Nucleus accumbens (tissue), 56 donors: Measurements from ENCODE around the gene MAGI2.

Experiments
- DNase-seq, 56 donors: peaks; one replicate each; lab custom pipeline; 2025; lab: John Stamatoyannopoulos, UW

Gene MAGI2

DNA sequence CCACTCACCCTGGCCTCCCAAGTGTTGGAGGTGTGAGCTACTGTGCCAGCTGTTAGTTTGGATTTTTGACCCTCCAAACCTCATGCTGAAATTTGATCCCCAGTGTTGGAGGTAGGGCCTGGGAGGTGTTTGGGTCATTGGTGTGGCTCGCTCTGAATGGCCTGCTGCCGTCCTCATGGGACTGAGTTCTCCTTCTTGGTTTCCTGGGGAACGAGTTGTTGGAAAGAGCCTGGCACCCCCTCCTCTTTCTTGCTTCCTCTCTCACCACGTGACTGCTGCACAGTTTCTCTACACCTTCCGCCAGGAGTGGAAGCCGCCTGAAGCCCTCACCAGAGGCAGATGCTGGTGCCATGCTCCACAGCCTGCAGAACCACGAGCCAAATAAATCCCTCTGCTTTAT lies 1401.4 kb downstream of the MAGI2 start:
- no peak for DNase-seq

- DNase-seq, result no peak
These were observed 1405.7 kb downstream of the MAGI2 start for GRCh38 chr7:78047800-78048199.

DNA sequence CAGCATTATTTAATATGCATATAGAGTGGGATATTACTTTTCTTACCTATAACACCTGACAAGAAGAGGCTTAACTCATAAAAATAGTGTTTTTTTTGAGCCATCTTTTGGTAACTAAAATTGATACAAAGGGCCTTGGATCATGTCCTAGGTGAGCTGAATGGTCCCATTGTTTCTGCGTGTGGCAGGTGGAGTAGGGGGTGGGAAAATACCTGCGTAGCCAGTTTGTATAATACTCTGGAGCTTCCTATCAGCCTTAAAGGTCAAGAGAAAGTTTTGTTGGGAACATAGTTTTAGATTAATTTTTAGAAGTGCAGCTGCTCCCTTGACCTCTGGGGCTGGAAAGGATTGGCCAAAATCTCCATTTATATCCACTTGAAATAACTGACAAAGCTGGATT lies 1410.3 kb downstream of the MAGI2 start:
- DNase-seq, result no peak

DNA sequence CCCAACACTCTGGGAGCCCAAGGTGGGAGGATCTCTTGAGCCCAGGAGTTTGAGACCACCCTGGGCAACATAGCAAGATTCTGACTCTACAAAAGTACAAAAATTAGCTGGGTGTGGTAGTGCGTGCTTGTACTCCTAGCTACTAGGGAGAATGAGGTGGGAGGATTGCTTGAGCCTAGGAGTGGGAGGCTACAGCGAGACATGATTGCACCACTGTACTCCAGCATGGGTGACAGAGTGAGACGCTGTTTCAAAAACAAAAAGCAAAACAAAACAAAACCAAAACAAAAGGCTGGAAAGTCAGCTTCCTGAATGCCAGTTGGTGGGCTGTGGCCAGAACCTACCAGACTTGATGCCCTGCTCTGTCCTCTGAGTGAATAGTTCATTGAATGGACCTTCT lies 1412.0 kb downstream of the MAGI2 start:
- peak in 8 of 56 donors; percentile 6 to 47 (median 22) for DNase-seq

DNA sequence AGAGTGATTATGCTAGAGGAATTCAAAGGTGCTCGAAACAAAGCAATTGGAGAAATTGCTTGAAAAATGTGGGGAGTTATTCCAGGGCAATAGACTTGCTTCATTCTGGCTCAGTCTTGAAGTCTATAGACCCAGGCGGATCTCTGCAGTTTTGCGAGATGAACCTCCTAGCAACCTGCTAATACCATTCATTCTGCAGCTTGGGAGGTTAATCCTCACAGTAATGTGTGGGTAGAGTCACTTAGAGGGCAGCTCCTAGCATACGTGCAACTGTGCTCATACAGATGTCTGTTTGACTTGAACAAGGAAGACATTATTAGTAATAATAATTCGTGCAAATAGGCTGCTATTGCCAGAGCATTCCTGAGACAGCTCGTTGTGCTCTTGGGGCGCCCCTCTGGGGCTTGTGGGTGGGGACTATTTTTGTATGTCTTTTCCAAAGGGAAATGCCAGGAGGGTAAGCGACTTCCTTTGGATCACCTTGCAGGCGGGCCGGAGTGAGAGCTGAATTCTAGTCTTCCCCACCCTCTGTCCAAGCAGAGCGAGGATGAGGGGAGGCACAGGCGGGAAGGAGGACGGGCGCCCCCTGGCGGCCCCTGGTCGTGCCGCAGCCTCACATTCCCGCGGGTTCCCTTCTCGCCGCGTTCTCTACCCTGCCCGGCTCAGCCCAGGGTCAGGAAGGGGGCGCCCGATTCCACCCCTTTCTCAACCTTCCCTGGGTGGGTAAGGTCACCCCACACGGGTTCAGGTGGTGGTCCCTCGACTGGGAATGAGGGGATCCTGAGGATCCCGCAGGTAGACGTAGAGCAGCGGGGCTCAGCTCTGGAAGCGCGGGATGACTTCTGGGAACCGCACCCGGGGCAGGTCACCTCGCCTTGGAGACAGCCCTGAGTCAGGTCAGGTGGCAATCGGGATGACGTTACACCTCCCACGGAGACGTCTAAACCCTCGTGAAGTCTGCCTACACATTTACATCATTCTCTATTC lies 1413.4 kb downstream of the MAGI2 start:
- DNase-seq, result peak in 24 of 56 donors; percentile 11 to 78 (median 45)

- DNase-seq, result no peak
These were observed 1414.9 kb downstream of the MAGI2 start for GRCh38 chr7:78038465-78039080.

DNA sequence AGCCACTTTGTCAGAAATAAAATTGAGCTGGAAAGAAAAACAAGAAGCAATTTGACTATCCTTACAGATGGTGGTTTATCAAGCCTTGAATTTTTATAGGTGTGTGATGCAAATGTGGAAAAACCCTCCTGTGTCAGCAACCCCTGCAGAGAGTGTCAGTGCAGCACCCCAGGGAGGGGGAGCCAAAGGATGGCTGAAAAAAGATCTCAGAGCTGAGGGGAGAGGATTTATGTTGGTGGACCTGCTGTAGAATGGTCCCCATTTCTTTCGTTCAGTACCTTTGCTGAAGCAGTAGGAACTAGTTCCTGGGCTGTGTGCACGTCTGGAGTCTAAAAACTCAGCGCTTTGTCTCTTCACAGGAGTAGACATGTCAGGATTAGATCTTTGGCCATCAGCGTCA lies 1415.9 kb downstream of the MAGI2 start:
- no peak for DNase-seq

DNA sequence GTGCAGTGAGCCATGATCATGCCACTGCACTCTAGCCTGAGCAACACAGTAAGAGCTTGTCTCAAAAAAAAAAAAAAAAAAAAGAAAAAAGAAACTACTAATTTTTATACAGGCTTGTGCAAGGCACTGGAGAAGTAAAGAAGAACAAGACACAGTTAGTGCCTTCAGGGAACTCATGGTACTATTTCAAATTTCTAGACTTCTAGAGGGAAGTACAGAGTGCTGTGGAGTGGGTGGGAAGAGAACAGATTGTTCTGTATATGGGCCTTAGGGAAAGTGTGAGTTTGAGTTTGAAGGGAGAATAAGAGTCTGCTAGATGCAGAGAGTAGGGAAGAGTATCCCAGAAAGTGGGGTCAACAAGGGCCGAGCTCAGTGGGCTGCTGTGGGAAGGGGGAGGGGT lies 1420.1 kb downstream of the MAGI2 start:
- DNase-seq, result no peak

DNA sequence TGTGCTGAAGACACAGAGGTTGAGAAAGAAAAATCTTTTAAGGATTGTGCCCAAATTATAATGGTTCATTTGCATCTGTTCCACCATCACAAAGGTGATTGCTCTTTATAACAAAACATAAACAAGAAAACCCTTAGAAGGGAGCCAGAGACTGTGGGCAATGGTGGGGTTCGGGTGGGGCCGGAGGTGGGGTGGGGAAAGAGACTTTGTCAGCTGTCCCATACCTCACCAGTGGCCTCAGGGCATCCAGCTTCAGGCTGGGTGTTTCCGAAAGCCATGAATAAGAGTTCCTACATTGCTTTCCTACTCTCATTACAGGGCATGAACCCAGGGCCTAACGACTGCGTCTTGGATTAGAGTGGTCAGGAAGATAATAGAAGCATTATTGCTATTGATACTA lies 1427.0 kb downstream of the MAGI2 start:
- DNase-seq, result no peak

DNA sequence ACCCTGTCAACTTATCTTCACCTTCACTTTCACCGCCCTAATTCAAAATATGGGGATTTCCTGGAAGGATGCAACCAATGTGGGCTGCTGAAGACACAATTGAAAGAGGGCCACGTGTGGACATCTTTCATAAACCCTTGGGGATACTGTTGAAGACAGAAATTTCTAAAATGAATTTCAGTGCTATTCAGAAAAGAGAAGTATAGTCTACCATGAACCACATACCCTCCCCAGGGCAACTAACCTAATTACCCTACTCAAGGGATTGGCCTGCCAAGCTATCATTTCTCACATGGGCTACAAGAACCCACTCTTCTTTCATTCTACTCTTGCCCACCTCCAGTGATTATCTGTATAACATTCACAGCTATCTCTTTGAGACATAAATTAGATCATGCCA lies 1428.9 kb downstream of the MAGI2 start:
- no peak for DNase-seq

DNA sequence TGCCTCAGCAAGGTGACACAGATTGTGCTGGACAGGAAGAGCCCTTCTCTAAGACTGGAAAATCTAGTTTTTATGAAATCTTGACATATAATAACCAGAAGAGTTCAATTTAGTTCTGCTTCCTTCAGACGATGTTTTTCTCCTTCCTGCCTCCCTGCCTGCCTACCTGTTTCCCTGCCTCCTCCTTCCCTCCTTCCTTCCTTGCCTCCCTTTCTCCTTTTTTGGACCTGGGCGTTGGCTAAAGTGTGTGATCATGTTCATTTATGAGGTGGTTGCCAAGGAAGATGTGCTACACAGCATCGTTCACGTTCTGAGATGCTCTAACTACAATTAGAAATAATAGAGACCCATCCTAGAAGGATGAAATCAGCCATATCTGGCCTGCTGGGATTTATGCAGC lies 1430.3 kb downstream of the MAGI2 start:
- DNase-seq, result peak in 7 of 56 donors; percentile 4 to 39 (median 17)

- no peak for DNase-seq
These were observed 1431.3 kb downstream of the MAGI2 start for GRCh38 chr7:78022165-78022564.

GRCh38 chr7:78020874-78021249 lies 1432.6 kb downstream of the MAGI2 start:
- DNase-seq, result no peak

DNA sequence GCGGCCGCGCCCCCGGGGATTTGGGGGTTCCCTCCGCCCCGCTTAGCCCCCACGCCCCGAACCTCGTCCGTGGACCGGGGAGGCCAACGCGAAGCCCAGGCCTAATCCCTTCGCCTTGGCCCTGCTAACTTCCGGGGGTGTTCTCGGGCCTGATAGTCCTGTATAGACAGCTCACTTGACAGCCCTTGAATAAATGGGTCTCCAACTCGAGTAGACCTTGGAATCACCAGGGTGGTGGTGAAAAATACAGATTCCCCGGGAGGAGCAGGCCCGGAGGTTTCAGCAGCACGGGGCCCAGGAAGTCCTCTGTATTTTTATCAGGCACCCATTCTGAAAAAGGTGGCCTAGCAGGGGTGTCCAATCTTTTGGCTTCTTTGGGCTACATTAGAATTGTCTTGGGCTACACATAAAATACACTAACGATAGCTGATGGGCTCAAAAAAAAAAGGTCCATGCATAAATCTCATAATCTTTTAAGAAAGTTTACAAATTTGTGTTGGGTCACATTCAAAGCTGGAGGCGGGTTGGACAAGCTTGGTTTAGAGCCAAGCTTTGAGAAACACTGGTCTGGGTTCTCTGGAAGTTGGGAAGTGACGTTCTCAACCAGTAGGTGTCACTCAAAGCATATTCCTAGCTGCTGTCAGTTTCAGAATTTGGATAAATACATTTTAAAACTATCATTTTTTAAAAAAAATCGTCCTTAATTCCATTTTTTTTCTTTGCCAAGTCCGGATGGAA lies 1433.2 kb downstream of the MAGI2 start:
- DNase-seq, result peak in 40 of 56 donors; percentile 8 to 71 (median 48)

GRCh38 chr7:78019447-78020135 lies 1433.9 kb downstream of the MAGI2 start:
- DNase-seq, result peak in 54 of 56 donors; percentile 14 to 86 (median 70)

GRCh38 chr7:78018641-78019446 lies 1434.6 kb downstream of the MAGI2 start:
- DNase-seq, result peak in 10 of 56 donors; percentile 6 to 23 (median 14)

DNA sequence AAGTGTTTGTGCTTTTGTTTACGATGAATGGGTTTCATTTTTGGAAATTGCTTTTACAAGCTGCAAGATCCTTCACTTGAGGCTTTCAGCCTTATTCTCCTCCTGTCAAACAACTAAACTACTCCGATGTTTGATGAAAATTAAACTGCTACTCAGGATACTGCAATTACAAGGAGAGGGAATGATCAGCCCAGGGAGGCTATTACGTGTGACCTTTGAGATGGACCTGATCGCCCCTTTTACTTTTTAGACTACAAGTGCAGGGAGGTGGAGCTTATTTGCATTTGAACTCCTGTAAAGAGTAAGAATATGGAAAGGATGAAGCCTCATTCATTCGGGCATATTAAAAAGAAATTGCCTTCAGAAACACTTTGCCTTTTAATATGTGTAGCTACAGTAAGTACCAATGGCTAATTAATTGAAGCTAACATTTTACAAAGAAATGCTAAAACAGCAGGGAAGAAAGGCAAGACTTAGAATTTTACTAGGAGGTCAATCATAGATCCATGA lies 1435.8 kb downstream of the MAGI2 start:
- no peak for DNase-seq

GRCh38 chr7:78015574-78016260 lies 1437.8 kb downstream of the MAGI2 start:
- DNase-seq, result no peak

DNA sequence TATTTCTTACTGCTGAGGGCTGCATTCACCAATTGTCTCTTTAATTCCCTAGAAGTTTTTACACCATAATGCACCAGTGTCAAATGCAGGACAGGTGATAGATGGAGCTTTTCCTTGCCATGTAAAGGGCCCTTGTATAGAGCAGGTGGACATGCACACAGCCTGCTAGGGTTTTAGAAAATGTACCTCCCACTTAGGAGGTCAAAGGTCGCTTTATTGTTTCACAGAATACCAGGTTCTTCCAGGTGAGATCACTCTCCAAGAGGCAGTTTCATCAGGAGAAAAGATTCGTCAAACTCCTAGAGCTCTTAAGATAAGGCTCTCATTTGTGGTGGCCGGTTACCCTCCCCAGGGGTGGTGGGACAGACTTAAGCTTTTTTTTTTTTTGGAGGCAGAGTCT lies 1439.1 kb downstream of the MAGI2 start:
- DNase-seq, result no peak
